Hepatocyte (in vitro differentiated cells): Measurements from ENCODE around the gene OR2W1.

Experiments
- CTCF ChIP-seq: fragments of 200-600 bp; sonication (generic); IDR thresholded peaks from 2 replicates; pipeline ENCODE4 v1.5.1; 2016; ENCODE audit warnings: antibody characterized with exemption, mild to moderate bottlenecking; ENCODE audit not compliant: poor library complexity
- EZH2phosphoT487 ChIP-seq: fragments of 200-600 bp; sonication (generic); IDR thresholded peaks from one replicate; pipeline ENCODE4 v1.6.1; 2018; ENCODE audit warnings: antibody characterized with exemption, mild to moderate bottlenecking, low read depth, moderate library complexity; ENCODE audit not compliant: unreplicated experiment, severe bottlenecking

GRCh38 chr6:29082457-29082856 is 37.5 kb upstream of the OR2W1 start:
- TF ChIP-seq CTCF (no peak), EZH2phosphoT487 (no peak)
